Measurements from ENCODE around the gene ANKRD29. TPM values are rescaled to one million over a fixed set of nuclear protein-coding genes. Genes with fewer than 3 reads are reported as not detected.

Gene ANKRD29
- total and polyA plus RNA-seq, 2 experiments from 2014 or later = 6.6 to 36.6 TPM

GRCh38 chr18:23585007-23585871 lies 77.5 kb downstream of the ANKRD29 start (continued):
- TF ChIP-seq ZNF462 (CRISPR knock-in tag; IDR thresholded peaks at IDR 0.05) (no peak), CTCF (conservative IDR thresholded peaks at IDR 0.05; ENCODE audit: low read depth in 2 of 2) (no peak), POLR2AphosphoS5 (IDR thresholded peaks at IDR 0.05; ENCODE audit: low read depth) (no peak), EZH2 (IDR thresholded peaks at IDR 0.05; ENCODE audit: low read depth, unreplicated experiment) (no peak), STAT1 (IDR thresholded peaks at IDR 0.05; ENCODE audit: unreplicated experiment) (no peak)
